ENCODE data around the gene DCLK1.

DNA sequence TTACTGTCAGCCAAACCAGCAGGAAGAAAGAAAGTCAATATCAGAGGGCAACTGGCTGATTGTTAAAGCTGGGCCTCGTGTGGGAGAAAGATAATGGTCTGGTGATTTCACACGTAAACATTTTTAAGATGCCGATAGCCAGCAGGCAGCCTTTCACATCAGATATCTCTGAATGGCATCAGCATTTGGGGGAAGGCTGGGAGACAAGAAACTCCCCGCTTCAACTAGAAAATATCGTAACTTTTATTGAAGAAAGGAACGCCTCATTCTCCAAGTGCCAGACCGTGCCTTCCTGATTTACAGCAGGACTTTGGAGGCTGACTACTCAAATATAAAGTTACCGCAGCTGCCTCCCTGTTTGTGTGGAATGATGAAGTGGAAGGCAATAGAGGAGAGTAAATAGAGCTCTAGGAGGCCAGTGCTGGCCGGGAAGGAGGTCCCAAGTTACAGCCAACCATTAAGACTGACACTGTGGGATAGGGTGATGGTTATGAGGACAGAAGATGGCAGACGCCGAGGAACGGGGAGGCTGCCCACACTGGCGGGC, 370.4 kb downstream of the DCLK1 start:
- TF ChIP-seq POLR2A (IDR thresholded peaks at IDR 0.05) (no peak), CTCF (IDR thresholded peaks at IDR 0.05) (no peak)

Data from body of pancreas (tissue), 4 donors.